SK-N-SH (cell line): ENCODE data around the gene TBC1D5. TPM values are rescaled to one million over a fixed set of nuclear protein-coding genes. Genes with fewer than 3 reads are reported as not detected.

Experiments
- CTCF ChIA-PET: fragments of 300-600, 350-600 bp; formaldehyde crosslinking; extraction: SDS; loops from one replicate; lab custom pipeline; 2021; lab: Yijun Ruan, JAX
- POLR2A ChIA-PET: fragments of 350-600 bp; sonication (Branson Sonifier 250); formaldehyde crosslinking; extraction: SDS; loops from one replicate; lab custom pipeline; 2020; ENCODE audit warnings: antibody characterized with exemption, inconsistent platforms; lab: Yijun Ruan, JAX
- DNase-seq: peaks from one replicate; pipeline ENCODE4 v3.0.0; 2012
- H2AFZ ChIP-seq: fragments of 200-600 bp; sonication (generic); 2 replicates; pipeline ENCODE4 v1.8.1; 2016; ENCODE audit warnings: antibody characterized with exemption, mild to moderate bottlenecking, low read depth
- H3F3A ChIP-seq: fragments of 200-600 bp; sonication (generic); replicated peaks from 2 replicates; pipeline ENCODE3; 2016; ENCODE audit warnings: antibody characterized with exemption, mild to moderate bottlenecking; ENCODE audit not compliant: insufficient read depth
- H3K27ac ChIP-seq, 2 experiments: fragments of 200-500 bp in 1 of 2; fragments of 200-600 bp in 1 of 2; sonication (Bioruptor generic) in 1 of 2; sonication (generic), shearing (Covaris generic) in 1 of 2; 2 replicates each; pipeline versions ENCODE4 v1.5.1 to v1.6.1; 2014 to 2016; ENCODE audit warnings: low read depth in 2 of 2, inconsistent platforms in 1 of 2, low read length in 1 of 2, mild to moderate bottlenecking in 1 of 2, mixed read lengths in 1 of 2
- H3K27me3 ChIP-seq: fragments of 200-600 bp; sonication (generic), shearing (Covaris generic); 2 replicates; pipeline ENCODE4 v1.6.1; 2016; ENCODE audit warnings: mixed run types; ENCODE audit not compliant: insufficient read depth
- H3K36me3 ChIP-seq, 2 experiments: fragments of 200-500 bp in 1 of 2; fragments of 200-600 bp in 1 of 2; sonication (Bioruptor generic) in 1 of 2; sonication (generic) in 1 of 2; replicated peaks in 1 of 2; 2 replicates each; pipeline versions ENCODE3 to v1.5.1; 2014 to 2016; ENCODE audit warnings: low read length in 1 of 2, mild to moderate bottlenecking in 1 of 2; ENCODE audit not compliant: insufficient read depth in 2 of 2, control insufficient read depth in 1 of 2
- H3K4me1 ChIP-seq, 2 experiments: fragments of 200-500 bp in 1 of 2; fragments of 200-600 bp in 1 of 2; sonication (Bioruptor generic) in 1 of 2; sonication (generic), shearing (Covaris generic) in 1 of 2; 2 replicates each; pipeline versions ENCODE4 v1.5.1 to v1.6.1; 2014 to 2016; ENCODE audit warnings: low read depth in 1 of 2, low read length in 1 of 2, mixed run types in 1 of 2; ENCODE audit not compliant: insufficient read depth in 2 of 2, control insufficient read depth in 1 of 2
- H3K4me2 ChIP-seq: fragments of 200-600 bp; sonication (generic), shearing (Covaris generic); 2 replicates; pipeline ENCODE4 v1.6.1; 2017; ENCODE audit warnings: mixed run types
- H3K4me3 ChIP-seq, 2 experiments: fragments of 200-500 bp in 1 of 2; fragments of 200-600 bp in 1 of 2; sonication (Bioruptor generic) in 1 of 2; sonication (generic), shearing (Covaris generic) in 1 of 2; 2 replicates each; pipeline versions ENCODE4 v1.5.1 to v1.8.1; 2014 to 2016; ENCODE audit warnings: low read depth in 2 of 2, inconsistent platforms in 1 of 2, low read length in 1 of 2, mild to moderate bottlenecking in 1 of 2, mixed read lengths in 1 of 2, moderate library complexity in 1 of 2
- H3K79me2 ChIP-seq: fragments of 200-600 bp; sonication (generic); 2 replicates; pipeline ENCODE4 v1.8.1; 2017; ENCODE audit warnings: mild to moderate bottlenecking; ENCODE audit not compliant: insufficient read depth
- H3K9ac ChIP-seq: fragments of 200-600 bp; sonication (generic); 2 replicates; pipeline ENCODE4 v1.6.1; 2017; ENCODE audit warnings: mixed run types
- H3K9me2 ChIP-seq: fragments of 200-600 bp; sonication (generic); 2 replicates; pipeline ENCODE4 v1.6.1; 2017; ENCODE audit warnings: mixed run types
- H3K9me3 ChIP-seq: fragments of 200-600 bp; sonication (generic); 2 replicates; pipeline ENCODE4 v1.6.1; 2017; ENCODE audit warnings: mixed run types, mild to moderate bottlenecking, moderate library complexity
- H4K20me1 ChIP-seq: fragments of 200-600 bp; sonication (generic); 2 replicates; pipeline ENCODE4 v1.6.1; 2017; ENCODE audit warnings: mild to moderate bottlenecking, mixed run types; ENCODE audit not compliant: insufficient read depth
- EP300 ChIP-seq, 2 experiments: IDR thresholded peaks; 2 replicates each; pipeline versions ENCODE4 v1.4.0 to v1.6.1; 2012; ENCODE audit warnings: borderline replicate concordance in 1 of 2, low read depth in 1 of 2, low read length in 1 of 2
- FOXJ3 ChIP-seq: sonication (generic); formaldehyde crosslinking; IDR thresholded peaks from 2 replicates; pipeline ENCODE4 v1.5.1; 2020; ENCODE audit warnings: mild to moderate bottlenecking, missing genetic modification reagents
- FOXM1 ChIP-seq: IDR thresholded peaks from 2 replicates; pipeline ENCODE4 v1.4.0; 2012; ENCODE audit warnings: low read depth, mild to moderate bottlenecking
- GABPA ChIP-seq: IDR thresholded peaks from 2 replicates; pipeline ENCODE4 v1.4.0; 2012; ENCODE audit warnings: low read depth, mild to moderate bottlenecking
- IRF3 ChIP-seq: fragments of 150-350 bp; IDR thresholded peaks from 2 replicates; pipeline ENCODE4 v1.6.1; 2016; ENCODE audit warnings: mild to moderate bottlenecking, low read depth, low read length
- JUND ChIP-seq: IDR thresholded peaks from 2 replicates; pipeline ENCODE4 v1.4.0; 2012
- MEF2A ChIP-seq: IDR thresholded peaks from 2 replicates; pipeline ENCODE4 v1.4.0; 2012; ENCODE audit warnings: low read depth, borderline replicate concordance
- MXI1 ChIP-seq: IDR thresholded peaks from 2 replicates; pipeline ENCODE4 v1.6.1; 2012; ENCODE audit warnings: mild to moderate bottlenecking, low read depth, low read length, improper control_type of control experiment
- NRF1 ChIP-seq: IDR thresholded peaks from 2 replicates; pipeline ENCODE4 v1.6.1; 2012; ENCODE audit warnings: low read depth, mild to moderate bottlenecking, low read length
- RCOR1 ChIP-seq: fragments of 150-350 bp; IDR thresholded peaks from 2 replicates; pipeline ENCODE4 v1.6.1; 2017; ENCODE audit warnings: antibody characterized with exemption, low read length
- RXRA ChIP-seq: IDR thresholded peaks from 2 replicates; pipeline ENCODE4 v1.4.0; 2012; ENCODE audit warnings: low read depth, mild to moderate bottlenecking, borderline replicate concordance
- SIN3A ChIP-seq: IDR thresholded peaks from 2 replicates; pipeline ENCODE4 v1.6.1; 2012; ENCODE audit warnings: low read depth, mild to moderate bottlenecking, low read length, moderate library complexity, borderline replicate concordance
- SMC3 ChIP-seq: IDR thresholded peaks from 2 replicates; pipeline ENCODE4 v1.6.1; 2012; ENCODE audit warnings: low read depth, low read length, improper control_type of control experiment
- TCF12 ChIP-seq: IDR thresholded peaks from 2 replicates; pipeline ENCODE4 v1.4.0; 2012
- USF2 ChIP-seq: fragments of 150-350 bp; IDR thresholded peaks from 2 replicates; pipeline ENCODE4 v1.6.1; 2017; ENCODE audit warnings: antibody characterized with exemption, low read length, low read depth, borderline replicate concordance
- YY1 ChIP-seq: IDR thresholded peaks from 2 replicates; pipeline ENCODE4 v1.4.0; 2012; ENCODE audit warnings: low read depth, mild to moderate bottlenecking
- ZBTB33 ChIP-seq: IDR thresholded peaks from 2 replicates; pipeline ENCODE4 v1.4.0; 2012; ENCODE audit warnings: low read depth, borderline replicate concordance
- WGBS: methylation state at CpG from one replicate; pipeline ENCODE4 v1.1.6; 2017; ENCODE audit warnings: low lambda C conversion rate; 5-methylcytosine and 5-hydroxymethylcytosine counted together
- polyA plus RNA-seq, 3 experiments: library from polyadenylated mRNA; depleted of rRNA; stranded (reverse); fragments of >200 nt; gene quantifications; 2 replicates each; pipeline ENCODE4 v1.2.3, GENCODE V29; 2012
- TF ChIP-seq, protein P1 (sequence below): fragments of 200-600 bp; sonication (generic); IDR thresholded peaks from 2 replicates; pipeline ENCODE4 v1.6.1; 2017; ENCODE audit warnings: antibody characterized with exemption, mild to moderate bottlenecking, moderate library complexity
- TF ChIP-seq, protein P2 (sequence below): IDR thresholded peaks from 2 replicates; pipeline ENCODE4; 2012
- TF ChIP-seq, protein P3 (sequence below): IDR thresholded peaks from 2 replicates; pipeline ENCODE4 v1.6.1; 2012; ENCODE audit warnings: mild to moderate bottlenecking, low read depth, low read length, moderate library complexity

The TBC1D5 gene
- polyA plus RNA-seq (2012; rRNA removed) = 19.5 and 22.5 TPM in 2 replicates
- 22.1 and 24.4 TPM in 2 replicates for polyA plus RNA-seq (2012; cell fraction: cytosol; rRNA removed)
- 9.1 and 15.2 TPM in 2 replicates for polyA plus RNA-seq (2012; cell fraction: nucleus; rRNA removed)

- peak within 1 kb of the TSS; percentile 97 for H3K4me2 ChIP-seq
- no peaks in the 10 kb centered on the region for H3K9me3 ChIP-seq
- CTCF ChIA-PET = interaction anchor here (0.7 to 3.4 kb wide), 5 partner anchors 97 to 1141 kb away, joined by 3 to 14 read pairs (median 3); no protein-coding TSS in a partner anchor
- no peaks in the 10 kb centered on the region for H4K20me1 ChIP-seq
- 1% methylated on average over 12 of the region's 86 CpGs for WGBS
- H3K36me3 ChIP-seq = no peaks in the 10 kb centered on the region
- no peaks in the 10 kb centered on the region for H3K27me3 ChIP-seq
- H3K9ac ChIP-seq = peak within 1 kb of the TSS; percentile 94
- peaks cover 18% of the 10 kb centered on the region for H3F3A ChIP-seq
- POLR2A ChIA-PET = interaction anchor here (0.7 to 1.0 kb wide), 5 partner anchors 40 to 371 kb away, joined by 3 to 5 read pairs (median 4); no protein-coding TSS in a partner anchor
- H3K79me2 ChIP-seq = peaks cover 42% of the 10 kb centered on the region
- H2AFZ ChIP-seq = peak within 1 kb of the TSS; percentile 97
- peak within 1 kb of the TSS; percentile 81 to 90 for H3K4me3 ChIP-seq
- H3K9me2 ChIP-seq = no peaks in the 10 kb centered on the region
- peak; percentile 95 for DNase-seq
- H3K4me1 ChIP-seq = peaks cover 9 to 21% of the 10 kb centered on the region in 2 experiments; a peak in 2 of 4 replicates
- H3K27ac ChIP-seq = peak within 1 kb of the TSS; percentile 95 to 99
- no peak; the same call in 1 of the 2 replicates for TF ChIP-seq SIN3A
- no peak for TF ChIP-seq MEF2A
- TF ChIP-seq, protein P1, sequence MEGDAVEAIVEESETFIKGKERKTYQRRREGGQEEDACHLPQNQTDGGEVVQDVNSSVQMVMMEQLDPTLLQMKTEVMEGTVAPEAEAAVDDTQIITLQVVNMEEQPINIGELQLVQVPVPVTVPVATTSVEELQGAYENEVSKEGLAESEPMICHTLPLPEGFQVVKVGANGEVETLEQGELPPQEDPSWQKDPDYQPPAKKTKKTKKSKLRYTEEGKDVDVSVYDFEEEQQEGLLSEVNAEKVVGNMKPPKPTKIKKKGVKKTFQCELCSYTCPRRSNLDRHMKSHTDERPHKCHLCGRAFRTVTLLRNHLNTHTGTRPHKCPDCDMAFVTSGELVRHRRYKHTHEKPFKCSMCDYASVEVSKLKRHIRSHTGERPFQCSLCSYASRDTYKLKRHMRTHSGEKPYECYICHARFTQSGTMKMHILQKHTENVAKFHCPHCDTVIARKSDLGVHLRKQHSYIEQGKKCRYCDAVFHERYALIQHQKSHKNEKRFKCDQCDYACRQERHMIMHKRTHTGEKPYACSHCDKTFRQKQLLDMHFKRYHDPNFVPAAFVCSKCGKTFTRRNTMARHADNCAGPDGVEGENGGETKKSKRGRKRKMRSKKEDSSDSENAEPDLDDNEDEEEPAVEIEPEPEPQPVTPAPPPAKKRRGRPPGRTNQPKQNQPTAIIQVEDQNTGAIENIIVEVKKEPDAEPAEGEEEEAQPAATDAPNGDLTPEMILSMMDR = no peak
- TF ChIP-seq, protein P2, sequence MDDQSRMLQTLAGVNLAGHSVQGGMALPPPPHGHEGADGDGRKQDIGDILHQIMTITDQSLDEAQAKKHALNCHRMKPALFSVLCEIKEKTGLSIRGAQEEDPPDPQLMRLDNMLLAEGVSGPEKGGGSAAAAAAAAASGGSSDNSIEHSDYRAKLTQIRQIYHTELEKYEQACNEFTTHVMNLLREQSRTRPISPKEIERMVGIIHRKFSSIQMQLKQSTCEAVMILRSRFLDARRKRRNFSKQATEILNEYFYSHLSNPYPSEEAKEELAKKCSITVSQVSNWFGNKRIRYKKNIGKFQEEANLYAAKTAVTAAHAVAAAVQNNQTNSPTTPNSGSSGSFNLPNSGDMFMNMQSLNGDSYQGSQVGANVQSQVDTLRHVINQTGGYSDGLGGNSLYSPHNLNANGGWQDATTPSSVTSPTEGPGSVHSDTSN = no peak
- TF ChIP-seq FOXJ3 (CRISPR knock-in tag) = no peak
- TF ChIP-seq RXRA = peak; percentile 49; the same call in 1 of the 2 replicates
- peak; percentile 77; the same call in 1 of the 2 replicates for TF ChIP-seq USF2
- 0 out of 4 replicates have a peak, but pooled peaks of 1 of the 2 experiments have one; percentile 9 for TF ChIP-seq EP300 (IDR thresholded peaks at IDR 0.05; ENCODE audit: borderline replicate concordance in 1 of 2, low read depth in 1 of 2, low read length in 1 of 2)
- TF ChIP-seq NRF1 = peak; percentile 95
- no peak; the same call in 1 of the 2 replicates for TF ChIP-seq TCF12
- no peak for TF ChIP-seq YY1
- no peak for TF ChIP-seq IRF3
- TF ChIP-seq MXI1 = peak; percentile 52
- TF ChIP-seq RCOR1 = peak; percentile 2; the same call in 1 of the 2 replicates
- peak; percentile 90 for TF ChIP-seq ZBTB33
- TF ChIP-seq GABPA = no peak
- TF ChIP-seq, protein P3, sequence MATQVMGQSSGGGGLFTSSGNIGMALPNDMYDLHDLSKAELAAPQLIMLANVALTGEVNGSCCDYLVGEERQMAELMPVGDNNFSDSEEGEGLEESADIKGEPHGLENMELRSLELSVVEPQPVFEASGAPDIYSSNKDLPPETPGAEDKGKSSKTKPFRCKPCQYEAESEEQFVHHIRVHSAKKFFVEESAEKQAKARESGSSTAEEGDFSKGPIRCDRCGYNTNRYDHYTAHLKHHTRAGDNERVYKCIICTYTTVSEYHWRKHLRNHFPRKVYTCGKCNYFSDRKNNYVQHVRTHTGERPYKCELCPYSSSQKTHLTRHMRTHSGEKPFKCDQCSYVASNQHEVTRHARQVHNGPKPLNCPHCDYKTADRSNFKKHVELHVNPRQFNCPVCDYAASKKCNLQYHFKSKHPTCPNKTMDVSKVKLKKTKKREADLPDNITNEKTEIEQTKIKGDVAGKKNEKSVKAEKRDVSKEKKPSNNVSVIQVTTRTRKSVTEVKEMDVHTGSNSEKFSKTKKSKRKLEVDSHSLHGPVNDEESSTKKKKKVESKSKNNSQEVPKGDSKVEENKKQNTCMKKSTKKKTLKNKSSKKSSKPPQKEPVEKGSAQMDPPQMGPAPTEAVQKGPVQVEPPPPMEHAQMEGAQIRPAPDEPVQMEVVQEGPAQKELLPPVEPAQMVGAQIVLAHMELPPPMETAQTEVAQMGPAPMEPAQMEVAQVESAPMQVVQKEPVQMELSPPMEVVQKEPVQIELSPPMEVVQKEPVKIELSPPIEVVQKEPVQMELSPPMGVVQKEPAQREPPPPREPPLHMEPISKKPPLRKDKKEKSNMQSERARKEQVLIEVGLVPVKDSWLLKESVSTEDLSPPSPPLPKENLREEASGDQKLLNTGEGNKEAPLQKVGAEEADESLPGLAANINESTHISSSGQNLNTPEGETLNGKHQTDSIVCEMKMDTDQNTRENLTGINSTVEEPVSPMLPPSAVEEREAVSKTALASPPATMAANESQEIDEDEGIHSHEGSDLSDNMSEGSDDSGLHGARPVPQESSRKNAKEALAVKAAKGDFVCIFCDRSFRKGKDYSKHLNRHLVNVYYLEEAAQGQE = 0 out of 2 replicates have a peak, but pooled peaks have one; percentile 60
- no peak for TF ChIP-seq JUND
- no peak for TF ChIP-seq FOXM1
- TF ChIP-seq SMC3 = peak; percentile 14; the same call in 1 of the 2 replicates
These were observed at the start of gene TBC1D5 for GRCh38 chr3:17742102-17742879. TSS of gene TBC1D5 (minus strand) at chr3:17742631. CDS start at chr3:17508570, 234,061 bp downstream.
